ENCODE measurements around the gene LHPP. TPM values are rescaled to one million over a fixed set of nuclear protein-coding genes. Genes with fewer than 3 reads are reported as not detected.

LHPP gene
- polyA plus RNA-seq, 2 of the 4 experiments (the other 2 are of a cell fraction), result 14.4 to 18.6 TPM

- 79% methylated on average over 9 of the region's 11 CpGs for WGBS (ENCODE audit: missing lambda C conversion rate)
- ATAC-seq, result no peak
- H3K4me3 ChIP-seq, result no peak overlapping the region
- H3K4me2 ChIP-seq, result no peak overlapping the region
- peaks cover 4% of the 10 kb centered on the region; the same call in 1 of the 3 replicates for H3K4me1 ChIP-seq
- no peak for TF ChIP-seq HEYL (CRISPR knock-in tag; IDR thresholded peaks at IDR 0.05)
- TF ChIP-seq MAX (IDR thresholded peaks at IDR 0.05), result no peak
- TF ChIP-seq NR3C1 (IDR thresholded peaks at IDR 0.05), result no peak
- no peak for TF ChIP-seq ZC3H11A (IDR thresholded peaks at IDR 0.05)
- TF ChIP-seq ELK1 (IDR thresholded peaks at IDR 0.05; ENCODE audit: low read depth, low read length), result no peak
- no peak for TF ChIP-seq HES2 (IDR thresholded peaks at IDR 0.05)
- no peak for TF ChIP-seq GATA3 (IDR thresholded peaks at IDR 0.05; ENCODE audit: borderline replicate concordance)
- no peak for TF ChIP-seq HOXA7 (CRISPR knock-in tag; IDR thresholded peaks at IDR 0.05)
- TF ChIP-seq PBX3 (IDR thresholded peaks at IDR 0.05), result no peak
- TF ChIP-seq EP300 (IDR thresholded peaks at IDR 0.05), result no peak
- no peak for TF ChIP-seq RARB (CRISPR knock-in tag; IDR thresholded peaks at IDR 0.05)
- no peak for TF ChIP-seq ATOH8 (CRISPR knock-in tag; IDR thresholded peaks at IDR 0.05; ENCODE audit: low read depth)
- TF ChIP-seq JUNB (IDR thresholded peaks at IDR 0.05), result no peak
- TF ChIP-seq SREBF2 (IDR thresholded peaks at IDR 0.05), result no peak
- TF ChIP-seq HOXB13 (CRISPR knock-in tag; IDR thresholded peaks at IDR 0.05; ENCODE audit: low read depth), result no peak
- TF ChIP-seq ZSCAN20 (CRISPR knock-in tag; IDR thresholded peaks at IDR 0.05), result no peak
- TF ChIP-seq HMGXB4 (CRISPR knock-in tag; IDR thresholded peaks at IDR 0.05; ENCODE audit: borderline replicate concordance), result no peak
- no peak for TF ChIP-seq CEBPB (IDR thresholded peaks at IDR 0.05)
- no peak overlapping the region for H3K27ac ChIP-seq
- no peaks in the 10 kb centered on the region for H3K9me3 ChIP-seq
- DNase-seq (ENCODE audit: low read depth in 1 of 2, low spot score in 1 of 2), result no peak
- CTCF ChIA-PET, result interaction anchor here (0.9 kb wide), 1 partner anchor 59 kb away, joined by 3 read pairs; no protein-coding TSS in a partner anchor
- POLR2A ChIA-PET, result no interaction called here
- no peak for FAIRE-seq
Observed at GRCh38 chr10:124614003-124614659, 152.5 kb downstream of the LHPP start.

GRCh38 chr10:124615259-124615658, 153.6 kb downstream of the LHPP start:
- POLR2A ChIA-PET, result no interaction called here
- 96% methylated on average over 29 of the region's 34 CpGs for WGBS (ENCODE audit: missing lambda C conversion rate)
- ATAC-seq (no peak), DNase-seq (ENCODE audit: low read depth in 1 of 2, low spot score in 1 of 2) (no peak), FAIRE-seq (no peak)
- no peak overlapping the region for H3K4me3 ChIP-seq
- no peaks in the 10 kb centered on the region for H3K9me3 ChIP-seq
- CTCF ChIA-PET, result interaction anchor here (0.6 kb wide), 1 partner anchor 405 kb away, joined by 3 read pairs; no protein-coding TSS in a partner anchor
- no peak overlapping the region for H3K4me2 ChIP-seq
- no peak overlapping the region for H3K27ac ChIP-seq
- H3K4me1 ChIP-seq, result peaks cover 4% of the 10 kb centered on the region; the same call in 1 of the 3 replicates
- TF ChIP-seq KDM1A (IDR thresholded peaks at IDR 0.05; ENCODE audit: low read depth) (no peak), EHF (CRISPR knock-in tag; IDR thresholded peaks at IDR 0.05) (no peak), EHMT2 (IDR thresholded peaks at IDR 0.05; ENCODE audit: low read depth) (no peak), TFCP2L1 (CRISPR knock-in tag; IDR thresholded peaks at IDR 0.05) (no peak), CBX8 (IDR thresholded peaks at IDR 0.05) (no peak), JUNB (IDR thresholded peaks at IDR 0.05) (no peak), NR3C1 (IDR thresholded peaks at IDR 0.05) (no peak), CTCF (IDR thresholded peaks at IDR 0.05) (no peak), ZC3H11A (IDR thresholded peaks at IDR 0.05) (no peak), SREBF2 (IDR thresholded peaks at IDR 0.05) (no peak), POLR2A (IDR thresholded peaks at IDR 0.05; ENCODE audit: low read length) (no peak), REST (IDR thresholded peaks at IDR 0.05) (no peak), CEBPB (IDR thresholded peaks at IDR 0.05) (no peak), BHLHE40 (IDR thresholded peaks at IDR 0.05; ENCODE audit: low read depth, low read length) (no peak), MAZ (IDR thresholded peaks at IDR 0.05; ENCODE audit: borderline replicate concordance, low read depth, low read length) (no peak)
